Kidney tubule cell (primary cell): ENCODE data around the gene CPVL.

ENCODE experiments used
- DNase-seq: peaks from one replicate; pipeline ENCODE4 v3.0.0-alpha.2; 2018; ENCODE audit warnings: low spot score

Gene CPVL

GRCh38 chr7:29116361-29117200, 29.8 kb downstream of the CPVL start:
- peak; percentile 45 for DNase-seq

GRCh38 chr7:29115753-29116152, 30.6 kb downstream of the CPVL start:
- DNase-seq: peak; percentile 62

GRCh38 chr7:29115130-29115687, 31.1 kb downstream of the CPVL start:
- DNase-seq: no peak

GRCh38 chr7:29114266-29114665, 32.1 kb downstream of the CPVL start:
- DNase-seq: peak; percentile 36

GRCh38 chr7:29113384-29114102, 32.8 kb downstream of the CPVL start:
- peak; percentile 89 for DNase-seq

GRCh38 chr7:29112721-29113120, 33.6 kb downstream of the CPVL start:
- no peak for DNase-seq

GRCh38 chr7:29109899-29110298, 36.4 kb downstream of the CPVL start:
- DNase-seq: peak; percentile 89

GRCh38 chr7:29109358-29109757, 37.0 kb downstream of the CPVL start:
- no peak for DNase-seq

GRCh38 chr7:29107056-29107455, 39.3 kb downstream of the CPVL start:
- DNase-seq: no peak

GRCh38 chr7:29106669-29106988, 39.7 kb downstream of the CPVL start:
- DNase-seq: no peak

- peak; percentile 73 for DNase-seq
These were observed 40.3 kb downstream of the CPVL start for GRCh38 chr7:29105752-29106668.

- peak; percentile 86 for DNase-seq
These were observed 41.1 kb downstream of the CPVL start for GRCh38 chr7:29105191-29105590.

- peak; percentile 53 for DNase-seq
These were observed 43.7 kb downstream of the CPVL start for GRCh38 chr7:29102558-29103151.

- DNase-seq: no peak
These were observed 45.4 kb downstream of the CPVL start for GRCh38 chr7:29100924-29101323.

GRCh38 chr7:29099896-29100847, 46.2 kb downstream of the CPVL start:
- DNase-seq: peak; percentile 14

- no peak for DNase-seq
These were observed 49.9 kb downstream of the CPVL start for GRCh38 chr7:29096446-29096730.

GRCh38 chr7:29095631-29096445, 50.5 kb downstream of the CPVL start:
- DNase-seq: no peak

GRCh38 chr7:29093091-29093490, 53.2 kb downstream of the CPVL start:
- peak; percentile 78 for DNase-seq

GRCh38 chr7:29091715-29092114, 54.6 kb downstream of the CPVL start:
- peak; percentile 64 for DNase-seq
